AG09309 (cell line): ENCODE data around the gene DOC2A.

Experiments
- DNase-seq: peaks from one replicate; pipeline ENCODE4 v3.0.0-alpha.2; 2010; ENCODE audit warnings: low read depth
- H3K4me3 ChIP-seq: 2 replicates; pipeline ENCODE4 v1.5.1; 2011; ENCODE audit warnings: mild to moderate bottlenecking, low read depth, low read length, moderate library complexity; ENCODE audit not compliant: control insufficient read depth
- TF ChIP-seq, protein P1 (sequence below): IDR thresholded peaks from 2 replicates; pipeline ENCODE4 v1.5.1; 2011; ENCODE audit warnings: mild to moderate bottlenecking, low read depth, low read length, inconsistent platforms; ENCODE audit not compliant: insufficient read depth, control insufficient read depth; ENCODE audit errors: missing control alignments

DOC2A gene

GRCh38 chr16:30005341-30006094, 5.3 kb downstream of the DOC2A start:
- DNase-seq, result no peak
- TF ChIP-seq, protein P1, sequence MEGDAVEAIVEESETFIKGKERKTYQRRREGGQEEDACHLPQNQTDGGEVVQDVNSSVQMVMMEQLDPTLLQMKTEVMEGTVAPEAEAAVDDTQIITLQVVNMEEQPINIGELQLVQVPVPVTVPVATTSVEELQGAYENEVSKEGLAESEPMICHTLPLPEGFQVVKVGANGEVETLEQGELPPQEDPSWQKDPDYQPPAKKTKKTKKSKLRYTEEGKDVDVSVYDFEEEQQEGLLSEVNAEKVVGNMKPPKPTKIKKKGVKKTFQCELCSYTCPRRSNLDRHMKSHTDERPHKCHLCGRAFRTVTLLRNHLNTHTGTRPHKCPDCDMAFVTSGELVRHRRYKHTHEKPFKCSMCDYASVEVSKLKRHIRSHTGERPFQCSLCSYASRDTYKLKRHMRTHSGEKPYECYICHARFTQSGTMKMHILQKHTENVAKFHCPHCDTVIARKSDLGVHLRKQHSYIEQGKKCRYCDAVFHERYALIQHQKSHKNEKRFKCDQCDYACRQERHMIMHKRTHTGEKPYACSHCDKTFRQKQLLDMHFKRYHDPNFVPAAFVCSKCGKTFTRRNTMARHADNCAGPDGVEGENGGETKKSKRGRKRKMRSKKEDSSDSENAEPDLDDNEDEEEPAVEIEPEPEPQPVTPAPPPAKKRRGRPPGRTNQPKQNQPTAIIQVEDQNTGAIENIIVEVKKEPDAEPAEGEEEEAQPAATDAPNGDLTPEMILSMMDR, result peak; percentile 89
- no peak overlapping the region for H3K4me3 ChIP-seq

- no peak for DNase-seq
- no peak overlapping the region for H3K4me3 ChIP-seq
- TF ChIP-seq, protein P1, result no peak
Observed at GRCh38 chr16:30004811-30005242, 6.0 kb downstream of the DOC2A start.

DNA sequence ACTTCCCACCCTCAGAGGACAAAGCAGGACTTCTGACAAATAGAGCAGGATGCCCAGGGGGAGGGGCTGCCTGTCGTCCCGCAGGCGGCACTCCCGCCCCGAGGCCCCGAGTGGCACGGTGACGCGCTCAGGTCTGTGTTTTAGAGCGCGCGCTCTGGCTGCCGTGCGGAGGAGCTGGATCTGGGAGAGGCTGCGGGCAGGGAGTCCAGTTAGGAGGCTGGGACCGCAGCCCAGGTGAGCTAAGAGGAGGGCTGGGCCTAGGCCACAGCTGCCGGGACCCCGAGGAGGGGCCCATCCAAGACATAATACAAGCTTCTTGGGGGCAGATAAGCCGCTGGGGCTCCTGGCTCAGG, 6.4 kb downstream of the DOC2A start:
- DNase-seq, result no peak
- TF ChIP-seq, protein P1, result no peak
- H3K4me3 ChIP-seq, result no peak overlapping the region

- TF ChIP-seq, protein P1, result no peak
Observed at GRCh38 chr16:30003670-30004423, 7.0 kb downstream of the DOC2A start.

GRCh38 chr16:30002614-30003346, 8.0 kb downstream of the DOC2A start:
- DNase-seq, result no peak
- no peak overlapping the region for H3K4me3 ChIP-seq
- TF ChIP-seq, protein P1, result no peak

More at GRCh38 chr16:30003670-30004423, 7.0 kb downstream of the DOC2A start:
- no peak overlapping the region for H3K4me3 ChIP-seq
- no peak for DNase-seq
